HS-5 (cell line): ENCODE measurements around the gene VIM.

Source experiments
- DNase-seq: peaks from one replicate; pipeline ENCODE4 v3.0.0-alpha.2; 2012; ENCODE audit warnings: low read depth

The VIM gene

DNA sequence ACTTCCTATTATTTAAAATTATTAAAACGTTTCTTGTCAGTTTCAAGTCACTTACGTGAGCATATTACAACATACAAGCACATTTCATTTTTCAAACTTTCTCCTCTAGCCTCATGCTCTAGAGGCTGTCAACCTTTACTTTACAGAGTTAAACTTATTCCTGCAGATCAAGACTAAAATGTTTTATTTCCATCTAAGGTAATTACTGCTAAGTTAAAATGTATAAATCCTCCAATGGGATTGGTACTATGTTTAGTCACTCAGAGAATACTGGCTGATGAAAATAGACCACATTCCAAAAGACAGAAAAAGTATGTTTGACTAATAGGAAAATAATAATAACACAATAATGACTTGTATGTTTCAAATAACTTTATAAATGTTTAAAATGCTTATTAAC lies 18.2 kb upstream of the VIM start:
- DNase-seq = no peak

DNA sequence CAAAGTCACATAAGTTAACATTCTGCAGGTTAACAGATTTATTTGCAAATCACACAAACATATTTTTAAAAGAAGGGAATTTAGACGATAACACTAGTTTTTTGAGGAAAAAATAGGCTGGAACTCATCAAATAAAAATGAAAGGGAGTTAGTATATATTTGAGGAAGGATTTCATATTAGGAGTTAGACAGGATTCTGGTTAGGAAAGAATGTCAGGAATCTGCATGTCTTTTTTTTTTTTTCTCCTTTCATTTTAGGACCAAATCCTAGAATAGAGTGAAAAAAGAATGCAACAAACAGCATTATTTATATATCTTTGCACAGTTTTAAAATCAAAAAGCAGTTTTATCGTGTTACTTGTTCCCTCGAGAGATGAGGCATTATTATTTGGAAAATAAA lies 17.7 kb upstream of the VIM start:
- no peak for DNase-seq

DNA sequence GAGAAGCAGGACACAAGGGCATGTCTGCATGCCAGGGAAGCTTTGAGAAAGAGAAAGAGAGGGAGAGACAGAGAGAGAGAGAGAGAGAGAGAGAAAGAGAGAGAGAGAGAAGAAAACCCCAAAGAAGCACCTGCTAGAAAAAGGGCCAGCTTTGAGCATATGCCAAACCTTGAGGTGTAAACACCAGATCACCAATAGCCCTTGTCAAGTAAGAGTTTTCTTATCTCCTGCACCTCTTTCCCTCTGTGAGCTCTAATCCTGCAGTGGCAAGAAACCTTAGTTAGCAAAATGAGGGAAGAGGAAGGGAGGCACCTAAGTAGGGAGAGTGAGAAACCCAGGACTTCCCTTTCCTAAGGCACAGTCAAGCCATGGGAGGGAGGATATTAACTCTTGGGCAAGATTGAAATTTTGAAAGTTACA lies 15.2 kb upstream of the VIM start:
- no peak for DNase-seq

DNA sequence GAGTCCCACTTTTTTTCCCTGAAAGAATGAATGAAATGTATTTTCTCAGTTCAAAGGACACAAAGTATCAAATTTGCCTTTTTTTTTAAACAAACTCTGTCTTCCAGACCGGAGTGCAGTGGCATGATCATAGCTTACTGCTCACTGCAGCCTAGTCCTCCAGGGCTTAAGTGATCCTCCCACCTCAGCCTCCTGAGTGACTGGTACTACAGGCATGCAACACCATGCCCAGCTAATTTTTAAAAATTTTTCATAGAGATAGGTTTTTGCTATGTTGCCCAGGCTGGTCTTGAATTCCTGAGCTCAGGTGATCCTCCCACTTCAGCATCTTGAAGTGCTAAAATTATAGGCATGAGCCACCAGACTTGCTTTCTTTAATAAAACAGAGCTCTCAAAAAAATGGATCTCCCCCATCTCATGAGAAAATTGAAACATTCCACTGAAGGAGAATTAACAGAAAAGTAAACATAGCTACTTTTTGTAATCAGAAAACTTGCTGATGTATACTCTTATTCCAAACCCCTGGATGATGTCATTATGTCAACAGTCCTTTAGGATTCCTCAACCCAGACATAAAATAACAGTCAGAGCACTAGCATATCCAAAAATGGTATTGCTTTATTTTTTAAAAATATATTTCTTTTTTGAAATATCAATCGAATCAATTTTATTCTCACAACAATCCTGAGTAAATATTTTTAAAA lies 14.2 kb upstream of the VIM start:
- no peak for DNase-seq

DNA sequence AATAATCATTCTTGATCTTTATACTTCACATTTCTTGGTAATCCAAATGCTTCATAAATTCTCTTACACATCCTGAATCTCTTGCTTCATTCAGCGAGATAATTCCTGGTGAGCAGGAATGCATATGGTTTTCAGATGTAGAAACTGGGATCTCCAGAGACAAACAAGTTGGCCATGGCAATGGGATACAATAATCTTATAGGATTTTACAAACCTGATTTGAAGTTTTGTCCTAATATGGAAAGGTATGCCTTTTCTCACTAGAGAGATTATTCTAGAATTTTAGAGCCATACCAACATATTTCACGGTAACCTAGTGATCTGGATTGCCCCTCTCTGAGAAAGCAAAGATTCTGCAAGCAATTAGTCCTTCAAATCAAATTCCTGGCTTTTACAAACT lies 13.5 kb upstream of the VIM start:
- no peak for DNase-seq

DNA sequence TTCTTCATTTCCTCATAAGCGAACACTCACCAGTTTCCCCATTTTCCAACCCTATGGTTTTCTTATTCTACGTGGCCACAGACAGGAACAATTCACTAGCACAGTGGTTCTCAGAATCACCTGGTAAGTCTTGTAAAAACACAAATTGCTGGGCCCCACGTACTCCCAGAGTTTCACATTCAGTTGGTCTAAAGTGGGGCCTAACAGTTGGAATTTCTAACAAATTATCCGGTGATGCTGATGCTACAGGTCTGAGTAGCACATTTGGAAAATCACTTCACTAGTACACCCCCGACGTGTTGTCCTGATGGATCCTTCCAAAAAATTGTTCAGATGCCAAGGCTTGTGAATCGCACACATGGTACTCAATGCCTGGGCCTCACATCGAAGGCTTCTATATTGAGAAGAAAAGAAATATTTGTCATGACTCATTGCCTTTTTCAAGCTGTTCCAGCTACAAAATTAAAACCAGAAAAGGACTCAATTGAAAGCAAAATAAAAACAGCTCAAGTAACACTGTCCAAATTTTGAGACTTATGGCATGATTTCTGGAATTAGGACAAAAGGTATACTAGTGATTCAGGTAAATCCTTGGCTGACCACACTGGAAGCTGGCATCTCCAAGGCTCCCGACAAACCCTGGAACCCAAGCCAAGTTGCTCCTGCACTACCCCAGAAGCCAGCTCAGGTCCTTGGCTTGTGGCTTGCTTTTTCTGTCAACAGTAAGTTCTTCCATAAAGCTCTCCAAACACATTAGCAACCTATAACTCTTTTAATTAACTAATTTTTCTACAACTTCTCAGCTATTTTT lies 12.9 kb upstream of the VIM start:
- DNase-seq = peak; percentile 91

DNA sequence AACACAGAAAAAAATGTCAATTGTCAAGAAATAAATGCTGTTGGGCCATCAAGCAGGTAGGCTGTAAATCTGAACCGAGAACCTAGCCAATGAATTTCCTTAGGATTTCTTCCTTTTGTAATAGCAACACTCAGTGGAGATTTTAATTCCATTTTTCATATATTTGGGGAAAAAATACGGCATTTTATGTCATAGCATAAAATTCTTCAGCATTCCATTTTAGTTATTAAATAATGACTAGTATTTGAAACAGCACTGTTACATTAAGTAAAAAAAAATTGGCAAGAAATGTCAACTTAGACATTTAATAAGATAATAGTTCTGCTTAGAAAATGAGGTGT lies 12.3 kb upstream of the VIM start:
- no peak for DNase-seq

DNA sequence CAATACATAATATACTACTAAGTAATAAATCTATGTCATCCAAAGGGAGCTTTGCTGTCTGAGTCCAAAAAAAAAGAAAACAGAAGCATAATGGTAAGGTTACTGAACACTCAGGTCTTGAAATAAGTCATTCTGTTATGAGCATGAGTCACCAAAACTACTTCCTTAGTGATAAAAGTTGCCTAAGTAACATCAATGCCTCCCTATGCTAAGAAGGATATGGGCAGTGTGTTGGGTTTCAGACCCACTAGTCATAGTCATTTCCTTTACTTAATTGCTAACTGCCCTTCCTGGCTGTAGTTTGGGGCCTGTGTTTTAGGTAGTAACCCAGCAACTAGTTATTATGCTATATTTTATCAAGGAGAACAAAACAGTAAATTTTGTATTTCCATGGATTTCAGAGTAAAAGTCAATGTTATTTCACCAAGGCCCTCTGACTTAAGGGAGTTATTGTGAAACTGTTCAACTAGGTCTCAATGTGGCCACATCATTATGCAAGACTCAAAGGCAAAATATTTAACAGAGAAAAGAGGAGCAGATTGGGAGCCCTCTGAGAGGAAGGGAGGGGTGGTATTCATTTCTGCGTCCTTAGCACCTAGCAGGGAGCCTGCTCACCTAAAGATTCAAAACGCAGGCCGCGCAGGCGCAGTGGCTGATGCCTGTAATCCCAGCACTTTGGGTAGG lies 11.7 kb upstream of the VIM start:
- peak; percentile 83 for DNase-seq

DNA sequence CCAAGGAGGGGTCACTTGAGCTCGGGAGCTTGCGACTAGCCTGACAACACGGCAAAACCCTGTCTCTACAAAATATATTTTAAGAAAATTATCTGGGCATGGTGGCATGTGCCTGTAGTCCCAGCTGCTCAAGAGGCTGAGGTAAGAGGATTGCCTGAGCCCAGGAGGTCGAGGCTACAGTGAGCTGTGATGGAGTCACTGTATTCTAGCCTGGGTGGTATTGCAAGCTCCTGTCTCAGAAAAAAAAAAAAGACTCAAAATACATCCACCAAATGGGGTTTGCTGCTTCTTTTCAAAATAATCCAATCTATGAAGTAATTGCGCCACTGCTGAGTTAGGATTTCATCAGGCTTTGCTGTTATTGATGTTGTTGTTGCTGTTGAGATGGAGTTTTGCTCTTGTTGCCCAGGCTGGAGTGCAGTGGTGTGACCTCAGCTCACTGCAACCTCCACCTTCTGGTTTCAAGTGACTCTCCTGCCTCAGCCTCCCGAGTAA lies 11.1 kb upstream of the VIM start:
- no peak for DNase-seq

DNA sequence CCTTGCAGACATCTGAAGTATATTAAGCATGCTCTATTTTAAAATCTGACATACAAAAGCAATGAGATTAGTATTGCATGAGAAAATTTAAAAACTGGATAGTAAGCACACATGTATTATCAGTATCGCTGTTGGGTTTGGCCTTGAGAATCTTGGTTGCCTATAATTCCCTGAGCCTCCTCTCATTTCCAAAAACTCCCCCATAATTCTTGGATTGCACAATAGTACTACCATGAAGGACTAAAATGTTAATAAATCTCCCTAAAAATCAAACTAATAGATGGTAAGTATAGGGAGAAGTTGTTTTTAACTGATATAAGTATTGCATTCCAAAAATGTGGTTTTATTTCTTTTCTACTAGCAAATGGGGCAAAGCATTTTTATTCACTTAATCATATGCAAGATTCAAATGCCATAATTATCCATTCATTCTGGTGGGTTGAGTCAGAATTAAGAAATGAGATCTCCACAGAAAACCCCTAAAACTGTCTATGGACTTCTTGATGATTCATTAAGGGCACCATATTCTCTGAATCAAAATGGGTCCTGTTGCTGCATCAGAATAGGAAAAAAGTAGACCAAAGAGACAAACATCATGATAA lies 10.3 kb upstream of the VIM start:
- DNase-seq = no peak

DNA sequence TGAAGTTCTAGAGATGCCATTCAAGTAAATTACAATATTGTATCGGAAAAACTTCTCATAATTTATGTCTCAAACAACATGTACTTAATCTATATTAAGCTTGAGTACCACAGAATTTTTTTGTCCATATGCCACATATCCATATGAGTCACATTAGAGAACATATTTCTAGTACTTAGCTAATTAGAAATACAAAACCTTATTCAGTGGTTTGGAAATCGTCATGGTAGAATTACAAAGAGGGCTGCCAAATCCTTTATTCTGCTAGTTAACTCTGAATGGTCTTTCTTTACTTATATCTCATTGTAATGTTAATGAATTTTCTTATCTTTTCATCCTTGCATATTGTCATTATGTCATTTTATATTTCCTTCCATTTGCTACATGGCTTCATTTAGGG lies 9.0 kb upstream of the VIM start:
- no peak for DNase-seq

DNA sequence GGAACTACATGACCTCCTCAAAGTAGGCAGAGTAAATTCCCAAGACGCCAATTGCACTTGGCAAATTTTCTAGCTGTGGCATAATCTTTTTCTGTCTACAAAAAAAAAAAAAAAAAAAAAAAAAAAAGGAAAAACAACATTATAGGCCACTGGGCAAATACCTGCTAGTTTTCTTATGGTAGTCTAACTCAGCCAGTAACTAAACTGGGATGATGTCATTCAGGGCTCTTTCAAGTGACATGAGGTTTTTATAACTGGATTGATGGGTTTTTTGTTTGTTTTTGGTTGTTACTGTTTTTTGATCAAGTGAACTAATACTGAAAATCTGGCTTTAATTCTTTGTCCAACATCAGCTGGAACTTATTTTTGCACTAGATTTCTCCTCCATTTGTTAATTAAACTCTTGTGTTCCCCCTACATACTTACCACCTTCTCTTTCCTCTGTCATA lies 7.4 kb upstream of the VIM start:
- no peak for DNase-seq

DNA sequence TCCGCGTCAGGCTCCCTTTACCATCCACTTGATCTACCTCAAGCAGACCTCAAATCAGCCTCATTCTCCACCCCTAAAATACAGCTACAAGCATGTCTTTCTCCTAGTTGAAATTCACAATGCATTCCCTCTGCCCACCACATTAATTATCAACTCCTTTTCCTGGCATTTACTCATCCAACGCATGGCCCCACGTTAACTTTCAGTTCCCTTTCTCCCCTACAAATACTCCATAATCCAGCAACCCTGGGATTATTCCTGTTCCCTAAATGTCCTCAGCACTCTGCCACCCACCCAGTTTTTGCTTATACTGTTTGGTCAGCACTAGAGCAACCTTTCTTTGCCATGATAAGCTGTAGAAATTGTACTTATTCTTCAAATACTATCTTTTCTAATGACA lies 5.7 kb upstream of the VIM start:
- DNase-seq = no peak

DNA sequence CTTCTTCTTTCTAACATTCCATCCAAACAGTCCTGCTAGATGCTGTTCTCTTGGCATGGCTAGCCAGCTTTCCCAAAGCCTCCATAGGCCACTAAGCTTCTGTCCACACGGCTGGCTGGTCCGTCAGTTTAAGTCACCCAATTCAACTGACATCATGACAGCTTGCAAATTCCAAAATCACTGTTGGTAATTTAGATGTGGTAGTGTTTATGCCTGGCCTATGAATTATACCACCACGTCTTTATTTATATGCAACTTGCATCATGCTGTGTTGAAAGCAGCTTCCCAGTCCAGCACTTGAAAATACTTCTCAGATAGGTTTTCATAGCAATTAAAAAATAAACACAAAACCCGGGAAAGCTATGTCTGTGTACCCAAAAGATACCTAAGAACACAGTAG lies 2.2 kb upstream of the VIM start:
- no peak for DNase-seq

DNA sequence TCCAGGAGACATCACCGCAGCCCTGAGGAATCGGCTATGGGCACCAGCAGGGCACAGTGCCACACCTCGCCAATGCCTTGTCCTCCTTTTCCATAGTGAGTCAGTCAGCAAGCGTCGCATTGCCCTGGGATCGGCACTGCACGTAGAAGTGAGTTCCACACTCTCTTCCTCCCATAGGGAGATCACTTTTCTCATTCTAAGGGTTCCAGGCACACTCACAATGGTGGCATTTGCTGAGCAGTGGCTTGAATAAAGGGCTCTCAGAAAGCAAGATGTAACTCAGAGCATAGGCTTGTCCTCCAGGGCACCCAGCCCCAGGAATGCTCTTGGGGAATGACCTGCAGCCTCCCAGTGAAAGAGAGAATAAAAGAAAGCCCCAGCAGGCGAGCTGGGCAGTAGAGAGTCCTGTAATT lies 1.1 kb upstream of the VIM start:
- DNase-seq = no peak

DNA sequence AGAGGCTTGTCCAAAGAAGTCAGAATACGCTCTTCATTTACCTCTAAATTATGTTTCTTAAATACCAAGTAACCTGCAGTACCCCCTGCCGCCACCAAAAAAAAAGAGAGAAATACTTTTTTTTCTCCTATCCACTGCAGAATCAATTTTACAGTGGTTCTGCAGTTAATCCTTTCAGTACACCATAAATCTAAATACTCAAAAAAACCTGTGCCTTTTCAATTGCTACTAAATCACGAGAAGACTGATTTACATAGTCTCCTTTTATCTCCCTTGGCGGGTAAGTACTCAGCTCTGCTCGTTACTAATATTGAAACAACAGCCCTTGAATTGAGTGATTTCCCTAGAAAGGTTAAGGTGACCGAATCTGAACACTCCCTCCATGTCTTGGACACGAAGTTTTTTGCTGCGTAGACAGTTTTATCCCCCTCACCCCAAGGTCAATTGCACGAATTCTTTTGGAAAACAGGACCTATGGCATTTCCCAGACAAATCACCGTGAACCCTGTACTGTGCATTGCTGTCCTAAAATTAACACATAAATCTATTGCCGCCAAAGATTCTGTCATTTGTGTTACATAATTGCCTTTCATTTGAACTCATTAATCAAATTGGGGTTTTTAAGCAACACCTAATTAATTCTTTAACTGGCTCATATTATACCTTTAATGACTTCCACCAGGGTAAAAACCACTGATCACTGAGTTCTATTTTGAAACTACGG lies 512 bp upstream of the VIM start:
- no peak for DNase-seq

DNA sequence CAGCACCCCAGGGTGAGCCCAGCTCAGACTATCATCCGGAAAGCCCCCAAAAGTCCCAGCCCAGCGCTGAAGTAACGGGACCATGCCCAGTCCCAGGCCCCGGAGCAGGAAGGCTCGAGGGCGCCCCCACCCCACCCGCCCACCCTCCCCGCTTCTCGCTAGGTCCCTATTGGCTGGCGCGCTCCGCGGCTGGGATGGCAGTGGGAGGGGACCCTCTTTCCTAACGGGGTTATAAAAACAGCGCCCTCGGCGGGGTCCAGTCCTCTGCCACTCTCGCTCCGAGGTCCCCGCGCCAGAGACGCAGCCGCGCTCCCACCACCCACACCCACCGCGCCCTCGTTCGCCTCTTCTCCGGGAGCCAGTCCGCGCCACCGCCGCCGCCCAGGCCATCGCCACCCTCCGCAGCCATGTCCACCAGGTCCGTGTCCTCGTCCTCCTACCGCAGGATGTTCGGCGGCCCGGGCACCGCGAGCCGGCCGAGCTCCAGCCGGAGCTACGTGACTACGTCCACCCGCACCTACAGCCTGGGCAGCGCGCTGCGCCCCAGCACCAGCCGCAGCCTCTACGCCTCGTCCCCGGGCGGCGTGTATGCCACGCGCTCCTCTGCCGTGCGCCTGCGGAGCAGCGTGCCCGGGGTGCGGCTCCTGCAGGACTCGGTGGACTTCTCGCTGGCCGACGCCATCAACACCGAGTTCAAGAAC lies 1.1 kb downstream of the VIM start:
- DNase-seq = no peak

DNA sequence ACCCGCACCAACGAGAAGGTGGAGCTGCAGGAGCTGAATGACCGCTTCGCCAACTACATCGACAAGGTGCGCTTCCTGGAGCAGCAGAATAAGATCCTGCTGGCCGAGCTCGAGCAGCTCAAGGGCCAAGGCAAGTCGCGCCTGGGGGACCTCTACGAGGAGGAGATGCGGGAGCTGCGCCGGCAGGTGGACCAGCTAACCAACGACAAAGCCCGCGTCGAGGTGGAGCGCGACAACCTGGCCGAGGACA lies 1.6 kb downstream of the VIM start:
- DNase-seq = no peak

DNA sequence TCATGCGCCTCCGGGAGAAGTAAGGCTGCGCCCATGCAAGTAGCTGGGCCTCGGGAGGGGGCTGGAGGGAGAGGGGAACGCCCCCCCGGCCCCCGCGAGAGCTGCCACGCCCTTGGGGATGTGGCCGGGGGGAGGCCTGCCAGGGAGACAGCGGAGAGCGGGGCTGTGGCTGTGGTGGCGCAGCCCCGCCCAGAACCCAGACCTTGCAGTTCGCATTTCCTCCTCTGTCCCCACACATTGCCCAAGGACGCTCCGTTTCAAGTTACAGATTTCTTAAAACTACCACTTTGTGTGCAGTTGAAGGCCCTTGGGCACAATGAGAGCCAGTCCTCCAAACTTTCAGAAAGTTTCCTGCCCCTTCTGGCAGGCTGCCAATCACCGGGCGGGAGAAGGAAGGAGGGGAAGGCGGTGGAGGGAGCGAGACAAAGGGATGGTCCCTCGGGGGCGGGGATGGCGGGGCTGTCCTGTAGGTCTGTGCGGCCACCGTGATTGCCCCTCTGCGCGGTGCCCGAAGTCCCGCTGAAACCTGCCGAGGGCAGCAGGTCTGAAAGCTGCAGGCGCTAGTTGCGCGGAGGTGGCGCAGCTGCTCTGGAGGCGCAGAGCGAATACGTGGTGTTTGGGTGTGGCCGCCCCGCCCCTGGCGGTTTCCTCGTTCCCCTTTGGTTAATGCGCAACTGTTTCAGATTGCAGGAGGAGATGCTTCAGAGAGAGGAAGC lies 2.1 kb downstream of the VIM start:
- DNase-seq = no peak

DNA sequence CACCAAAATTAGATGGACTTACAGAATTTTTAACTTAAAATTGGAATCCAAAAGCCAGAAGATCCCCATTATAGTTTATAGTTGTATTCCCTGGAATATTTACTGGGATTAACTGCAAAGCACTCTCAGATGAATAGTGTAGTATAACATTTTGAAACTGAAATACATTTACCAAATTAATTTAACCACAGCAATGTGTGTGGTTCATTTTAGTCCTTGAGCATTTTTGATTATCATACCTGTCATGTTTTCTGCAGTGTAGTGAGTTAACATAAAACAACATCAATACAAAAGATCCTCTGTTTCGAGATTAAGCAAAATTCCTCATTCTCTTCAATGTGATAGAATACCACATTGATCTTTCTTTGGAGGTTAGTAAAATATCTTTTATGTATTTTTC lies 3.7 kb downstream of the VIM start:
- no peak for DNase-seq
